Panc1 (cell line): ENCODE data around the gene MAPK13. TPM values are rescaled to one million over a fixed set of nuclear protein-coding genes. Genes with fewer than 3 reads are reported as not detected.

Experiments
- ATAC-seq: fragments of 200-7000 bp; cut with Tn5 transposase; 2 replicates; pipeline ENCODE4 v1.9.1; 2020; ENCODE audit warnings: mild to moderate bottlenecking, moderate library complexity
- BruUV-seq: library from RNA; stranded (reverse); fragments of 400-500 nt; replicated peaks from 2 replicates; lab custom pipeline; 2021; lab: Mats Ljungman, UMichigan
- CTCF ChIA-PET: fragments of 300-600 bp; sonication (Branson Sonifier 250); formaldehyde crosslinking; loops from one replicate; lab custom pipeline; 2022; ENCODE audit warnings: antibody characterized with exemption; lab: Charles Lee
- POLR2A ChIA-PET: fragments of 300-600 bp; sonication (Branson Sonifier 250); formaldehyde crosslinking; loops from one replicate; lab custom pipeline; 2022; ENCODE audit warnings: antibody characterized with exemption; lab: Charles Lee
- DNase-seq: peaks from one replicate; pipeline ENCODE4 v3.0.0-alpha.2; 2010; ENCODE audit warnings: low read depth, low spot score
- H3K27ac ChIP-seq: 2 replicates; pipeline ENCODE4 v1.5.1; 2011; ENCODE audit warnings: mild to moderate bottlenecking, low read length, inconsistent platforms
- H3K27me3 ChIP-seq: fragments of 200-500 bp; sonication (Bioruptor generic); 2 replicates; pipeline ENCODE4 v1.6.0; 2014; ENCODE audit warnings: low read length, inconsistent platforms; ENCODE audit not compliant: control insufficient read depth, insufficient read depth
- H3K36me3 ChIP-seq: fragments of 200-500 bp; sonication (Bioruptor generic); 2 replicates; pipeline ENCODE4 v1.5.1; 2014; ENCODE audit warnings: inconsistent platforms, mild to moderate bottlenecking, low read length, moderate library complexity; ENCODE audit not compliant: control insufficient read depth, insufficient read depth
- H3K4me1 ChIP-seq: 2 replicates; pipeline ENCODE4 v1.5.1; 2011; ENCODE audit warnings: inconsistent platforms, mild to moderate bottlenecking, low read length, moderate library complexity; ENCODE audit not compliant: control insufficient read depth, insufficient read depth
- H3K4me3 ChIP-seq, 2 experiments: 2 replicates each; pipeline ENCODE4 v1.5.1; 2011 to 2012; ENCODE audit warnings: low read depth in 2 of 2, low read length in 2 of 2, mild to moderate bottlenecking in 2 of 2, inconsistent platforms in 1 of 2, moderate library complexity in 1 of 2
- H3K9me3 ChIP-seq: fragments of 200-500 bp; sonication (Bioruptor generic); 2 replicates; pipeline ENCODE4 v1.5.1; 2014; ENCODE audit warnings: low read depth, mild to moderate bottlenecking, inconsistent platforms, low read length, moderate library complexity; ENCODE audit not compliant: control insufficient read depth, insufficient read depth
- POLR2AphosphoS5 ChIP-seq: IDR thresholded peaks from 2 replicates; pipeline ENCODE4 v1.6.1; 2012; ENCODE audit warnings: mild to moderate bottlenecking, low read depth, low read length, moderate library complexity
- SIN3A ChIP-seq: IDR thresholded peaks from 2 replicates; pipeline ENCODE4 v1.6.1; 2012; ENCODE audit warnings: low read depth, mild to moderate bottlenecking, low read length, moderate library complexity, borderline replicate concordance; ENCODE audit not compliant: insufficient read depth
- TCF7L2 ChIP-seq: IDR thresholded peaks from 2 replicates; pipeline ENCODE4 v1.6.1; 2011; ENCODE audit warnings: mild to moderate bottlenecking, low read depth, low read length, inconsistent platforms
- in situ Hi-C: cut with HindIII; loops from 2 replicates; pipeline ENCODE4 v1.10.0; 2016; ENCODE audit warnings: low sequenced_read_pairs, low pct_unique_long_range_greater_than_20kb
- intact Hi-C: fragments of 100-400 bp; cut with micrococcal nuclease; formaldehyde crosslinking; loops from one replicate; pipeline ENCODE4 v1.10.0; 2022; ENCODE audit not compliant: unreplicated experiment
- total RNA-seq: library from RNA; stranded (reverse); gene quantifications from one replicate; pipeline ENCODE4 v1.2.1, GENCODE V29; 2021; ENCODE audit not compliant: unreplicated experiment
- TF ChIP-seq, protein P1 (sequence below), 2 experiments: IDR thresholded peaks; 2 replicates each; pipeline ENCODE4 v1.6.1; 2011 to 2012; ENCODE audit warnings: low read depth in 2 of 2, control low read depth in 1 of 2, low read length in 1 of 2, mild to moderate bottlenecking in 1 of 2, moderate library complexity in 1 of 2; ENCODE audit not compliant: insufficient read depth in 1 of 2
- TF ChIP-seq, protein P2 (sequence below): fragments of 450-650 bp; IDR thresholded peaks from 2 replicates; pipeline ENCODE4 v1.5.1; 2017; ENCODE audit warnings: mild to moderate bottlenecking

Gene MAPK13
- total RNA-seq, 1 experiment from 2014 or later: 2.5 TPM

DNA sequence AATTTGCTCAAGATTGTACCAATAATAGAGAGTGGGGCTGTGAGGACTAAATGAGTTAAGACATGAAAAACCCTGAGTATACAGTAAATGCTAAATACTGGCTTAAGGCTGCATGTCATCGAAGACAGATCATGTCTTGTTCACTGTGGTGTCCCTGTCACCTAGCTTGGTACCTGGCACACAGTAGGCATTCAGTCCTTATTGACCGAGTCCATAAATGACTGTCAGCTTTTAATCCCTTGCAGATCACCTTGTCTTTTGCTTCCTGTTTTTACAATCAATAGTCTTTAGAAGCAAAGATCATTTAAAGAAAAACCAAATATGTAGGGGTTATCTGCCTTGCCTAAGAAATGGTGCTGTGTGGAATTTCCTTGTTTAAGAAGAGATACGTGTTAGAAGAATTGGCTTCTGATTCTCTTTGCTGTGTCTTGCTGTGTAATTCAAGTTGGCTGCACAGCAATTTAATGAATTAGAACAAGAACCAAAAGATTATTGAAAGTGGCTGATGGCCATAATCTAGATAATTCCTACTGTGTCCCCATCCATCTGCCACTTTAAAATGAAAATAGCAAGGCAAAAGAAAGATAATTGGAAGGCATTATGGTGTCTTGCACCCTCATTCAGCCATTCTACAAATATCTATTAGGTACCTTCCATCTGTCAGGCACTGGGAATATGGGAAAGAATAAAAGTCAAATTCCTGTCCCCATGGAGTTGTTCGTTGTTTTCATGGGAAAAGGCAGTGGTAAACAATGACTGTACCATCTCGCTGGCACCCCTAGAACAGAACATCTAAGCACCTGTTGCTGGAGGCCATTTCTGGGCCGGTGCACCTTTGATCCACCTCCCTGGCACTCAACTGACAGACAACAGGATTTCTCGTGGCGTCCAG lies 12.4 kb upstream of the MAPK13 start:
- BruUV-seq: no TSS peak
- TF ChIP-seq, protein P1, sequence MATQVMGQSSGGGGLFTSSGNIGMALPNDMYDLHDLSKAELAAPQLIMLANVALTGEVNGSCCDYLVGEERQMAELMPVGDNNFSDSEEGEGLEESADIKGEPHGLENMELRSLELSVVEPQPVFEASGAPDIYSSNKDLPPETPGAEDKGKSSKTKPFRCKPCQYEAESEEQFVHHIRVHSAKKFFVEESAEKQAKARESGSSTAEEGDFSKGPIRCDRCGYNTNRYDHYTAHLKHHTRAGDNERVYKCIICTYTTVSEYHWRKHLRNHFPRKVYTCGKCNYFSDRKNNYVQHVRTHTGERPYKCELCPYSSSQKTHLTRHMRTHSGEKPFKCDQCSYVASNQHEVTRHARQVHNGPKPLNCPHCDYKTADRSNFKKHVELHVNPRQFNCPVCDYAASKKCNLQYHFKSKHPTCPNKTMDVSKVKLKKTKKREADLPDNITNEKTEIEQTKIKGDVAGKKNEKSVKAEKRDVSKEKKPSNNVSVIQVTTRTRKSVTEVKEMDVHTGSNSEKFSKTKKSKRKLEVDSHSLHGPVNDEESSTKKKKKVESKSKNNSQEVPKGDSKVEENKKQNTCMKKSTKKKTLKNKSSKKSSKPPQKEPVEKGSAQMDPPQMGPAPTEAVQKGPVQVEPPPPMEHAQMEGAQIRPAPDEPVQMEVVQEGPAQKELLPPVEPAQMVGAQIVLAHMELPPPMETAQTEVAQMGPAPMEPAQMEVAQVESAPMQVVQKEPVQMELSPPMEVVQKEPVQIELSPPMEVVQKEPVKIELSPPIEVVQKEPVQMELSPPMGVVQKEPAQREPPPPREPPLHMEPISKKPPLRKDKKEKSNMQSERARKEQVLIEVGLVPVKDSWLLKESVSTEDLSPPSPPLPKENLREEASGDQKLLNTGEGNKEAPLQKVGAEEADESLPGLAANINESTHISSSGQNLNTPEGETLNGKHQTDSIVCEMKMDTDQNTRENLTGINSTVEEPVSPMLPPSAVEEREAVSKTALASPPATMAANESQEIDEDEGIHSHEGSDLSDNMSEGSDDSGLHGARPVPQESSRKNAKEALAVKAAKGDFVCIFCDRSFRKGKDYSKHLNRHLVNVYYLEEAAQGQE (IDR thresholded peaks at IDR 0.05; ENCODE audit: insufficient read depth in 1 of 2, low read depth in 2 of 2, low read length in 1 of 2): no peak
- TF ChIP-seq, protein P2, sequence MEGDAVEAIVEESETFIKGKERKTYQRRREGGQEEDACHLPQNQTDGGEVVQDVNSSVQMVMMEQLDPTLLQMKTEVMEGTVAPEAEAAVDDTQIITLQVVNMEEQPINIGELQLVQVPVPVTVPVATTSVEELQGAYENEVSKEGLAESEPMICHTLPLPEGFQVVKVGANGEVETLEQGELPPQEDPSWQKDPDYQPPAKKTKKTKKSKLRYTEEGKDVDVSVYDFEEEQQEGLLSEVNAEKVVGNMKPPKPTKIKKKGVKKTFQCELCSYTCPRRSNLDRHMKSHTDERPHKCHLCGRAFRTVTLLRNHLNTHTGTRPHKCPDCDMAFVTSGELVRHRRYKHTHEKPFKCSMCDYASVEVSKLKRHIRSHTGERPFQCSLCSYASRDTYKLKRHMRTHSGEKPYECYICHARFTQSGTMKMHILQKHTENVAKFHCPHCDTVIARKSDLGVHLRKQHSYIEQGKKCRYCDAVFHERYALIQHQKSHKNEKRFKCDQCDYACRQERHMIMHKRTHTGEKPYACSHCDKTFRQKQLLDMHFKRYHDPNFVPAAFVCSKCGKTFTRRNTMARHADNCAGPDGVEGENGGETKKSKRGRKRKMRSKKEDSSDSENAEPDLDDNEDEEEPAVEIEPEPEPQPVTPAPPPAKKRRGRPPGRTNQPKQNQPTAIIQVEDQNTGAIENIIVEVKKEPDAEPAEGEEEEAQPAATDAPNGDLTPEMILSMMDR: no peak
- TF ChIP-seq POLR2AphosphoS5: no peak
- TF ChIP-seq SIN3A: no peak
- TF ChIP-seq TCF7L2: peak; percentile 35; the same call in 1 of the 2 replicates
- Histone ChIP-seq H3K36me3 (no peaks in the 10 kb centered on the region), H3K27ac (no peak overlapping the region), H3K9me3 (no peaks in the 10 kb centered on the region), H3K27me3 (no peaks in the 10 kb centered on the region), H3K4me3 (no peak overlapping the region), H3K4me1 (peaks cover 8% of the 10 kb centered on the region)
- no peak for ATAC-seq
- no peak for DNase-seq
- in situ Hi-C loops (no loop called here), intact Hi-C loops (no loop called here)
- ChIA-PET CTCF (no interaction called here), POLR2A (no interaction called here)

DNA sequence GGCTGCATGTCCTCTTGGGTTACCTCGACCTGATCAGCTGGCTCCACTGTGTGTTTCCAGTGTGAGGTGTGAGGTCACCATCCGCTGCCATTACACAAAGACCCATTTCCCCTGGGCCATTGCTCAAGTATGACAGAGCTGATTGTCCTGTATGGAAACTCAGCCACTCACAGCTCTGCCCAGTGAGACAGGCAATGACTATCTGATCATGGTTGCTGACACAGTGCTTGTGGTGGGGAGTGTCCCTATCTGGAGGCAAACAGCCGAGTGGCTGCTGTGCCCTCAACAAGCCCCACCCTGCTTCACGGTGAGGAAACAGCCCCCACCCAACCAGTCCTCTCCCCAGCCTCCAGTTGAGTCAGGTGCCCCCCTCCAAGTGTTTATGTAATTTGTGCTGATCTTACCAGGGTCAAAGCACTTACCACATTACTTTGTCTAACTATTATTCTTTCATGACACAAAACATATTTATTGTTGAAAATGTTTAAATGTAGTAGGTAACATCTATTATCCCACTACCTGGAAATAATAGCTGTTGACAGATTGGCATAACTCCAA lies 11.7 kb upstream of the MAPK13 start:
- Histone ChIP-seq H3K9me3 (no peaks in the 10 kb centered on the region), H3K27me3 (no peaks in the 10 kb centered on the region), H3K27ac (no peak overlapping the region), H3K36me3 (no peaks in the 10 kb centered on the region), H3K4me3 (no peak overlapping the region), H3K4me1 (peaks cover 8% of the 10 kb centered on the region)
- ATAC-seq: no peak
- no peak for DNase-seq
- ChIA-PET CTCF (no interaction called here), POLR2A (no interaction called here)
- BruUV-seq: no TSS peak
- in situ Hi-C loops: no loop called here
- TF ChIP-seq, protein P2: no peak
- no peak for TF ChIP-seq POLR2AphosphoS5
- no peak for TF ChIP-seq SIN3A
- 0 out of 2 replicates have a peak, but pooled peaks have one; percentile 27 for TF ChIP-seq TCF7L2
- TF ChIP-seq, protein P1 (IDR thresholded peaks at IDR 0.05; ENCODE audit: insufficient read depth in 1 of 2, low read depth in 2 of 2, low read length in 1 of 2): no peak
- intact Hi-C loops: no loop called here
